H9 (cell line): ENCODE data around the gene ATP8B2. TPM values are rescaled to one million over a fixed set of nuclear protein-coding genes. Genes with fewer than 3 reads are reported as not detected.
A peak's percentile ranks its signal among the peaks of the same experiment; 100 is the strongest.

Experiments
- DNase-seq: peaks from one replicate; pipeline ENCODE4 v3.0.0-alpha.2; 2017
- H2AFZ ChIP-seq: one replicate; pipeline ENCODE4 v1.6.1; 2013; ENCODE audit warnings: mild to moderate bottlenecking, low read length, control low read depth, moderate library complexity
- H2AK5ac ChIP-seq: 2 replicates; pipeline ENCODE4 v1.6.1; 2013; ENCODE audit warnings: low read length, control low read depth, mixed read lengths; ENCODE audit not compliant: insufficient read length
- H2BK120ac ChIP-seq: one replicate; pipeline ENCODE4 v1.6.1; 2013; ENCODE audit warnings: low read depth, mild to moderate bottlenecking, low read length, control low read depth, inconsistent platforms; ENCODE audit not compliant: poor library complexity, severe bottlenecking
- H2BK12ac ChIP-seq: 2 replicates; pipeline ENCODE4 v1.6.1; 2013; ENCODE audit warnings: low read length, control low read depth, mixed read lengths, low read depth; ENCODE audit not compliant: insufficient read length
- H2BK15ac ChIP-seq: 2 replicates; pipeline ENCODE4 v1.6.1; 2013; ENCODE audit warnings: low read depth, low read length, control low read depth
- H2BK20ac ChIP-seq: one replicate; pipeline ENCODE4 v1.6.1; 2013; ENCODE audit warnings: low read depth, mild to moderate bottlenecking, low read length, control low read depth, inconsistent platforms; ENCODE audit not compliant: poor library complexity, severe bottlenecking
- H2BK5ac ChIP-seq: 2 replicates; pipeline ENCODE4 v1.6.1; 2013; ENCODE audit warnings: low read length, control low read depth, mixed read lengths; ENCODE audit not compliant: insufficient read length
- H3K14ac ChIP-seq: 2 replicates; pipeline ENCODE4 v1.6.1; 2013; ENCODE audit warnings: low read length, control low read depth; ENCODE audit not compliant: insufficient read depth
- H3K18ac ChIP-seq: 2 replicates; pipeline ENCODE4 v1.6.1; 2013; ENCODE audit warnings: low read depth, mild to moderate bottlenecking, mixed read lengths, low read length, control low read depth; ENCODE audit not compliant: insufficient read length
- H3K23ac ChIP-seq: 2 replicates; pipeline ENCODE4 v1.6.1; 2013; ENCODE audit warnings: low read length, control low read depth, mixed read lengths, low read depth; ENCODE audit not compliant: insufficient read length
- H3K23me2 ChIP-seq: 2 replicates; pipeline ENCODE4 v1.6.1; 2013; ENCODE audit warnings: low read depth, mild to moderate bottlenecking, mixed read lengths, low read length, control low read depth; ENCODE audit not compliant: insufficient read length, poor library complexity, severe bottlenecking
- H3K27ac ChIP-seq: 2 replicates; pipeline ENCODE4 v1.5.1; 2013; ENCODE audit warnings: low read length, control low read depth, mixed read lengths, low read depth; ENCODE audit not compliant: insufficient read length
- H3K27me3 ChIP-seq: 2 replicates; pipeline ENCODE4 v1.6.1; 2013; ENCODE audit warnings: low read length, control low read depth, inconsistent platforms; ENCODE audit not compliant: insufficient read depth
- H3K4ac ChIP-seq: 2 replicates; pipeline ENCODE4 v1.6.1; 2013; ENCODE audit warnings: low read depth, mild to moderate bottlenecking, control low read depth, inconsistent platforms, low read length, moderate library complexity
- H3K4me1 ChIP-seq: 2 replicates; pipeline ENCODE4 v1.6.1; 2013; ENCODE audit warnings: low read length, control low read depth, inconsistent platforms; ENCODE audit not compliant: insufficient read depth
- H3K4me2 ChIP-seq: 2 replicates; pipeline ENCODE4 v1.6.1; 2013; ENCODE audit warnings: low read length, control low read depth, mixed read lengths; ENCODE audit not compliant: insufficient read length, insufficient read depth
- H3K56ac ChIP-seq: 2 replicates; pipeline ENCODE4 v1.6.1; 2013; ENCODE audit warnings: low read depth, mild to moderate bottlenecking, mixed read lengths, low read length, control low read depth; ENCODE audit not compliant: insufficient read length
- H3K79me1 ChIP-seq: 2 replicates; pipeline ENCODE4 v1.6.1; 2013; ENCODE audit warnings: low read depth, mild to moderate bottlenecking, moderate library complexity, low read length, control low read depth, inconsistent platforms; ENCODE audit not compliant: insufficient read depth, poor library complexity, severe bottlenecking
- H3K79me2 ChIP-seq: 2 replicates; pipeline ENCODE4 v1.6.1; 2013; ENCODE audit warnings: low read length, control low read depth, inconsistent platforms; ENCODE audit not compliant: insufficient read depth
- H3K9ac ChIP-seq: 2 replicates; pipeline ENCODE4 v1.6.1; 2013; ENCODE audit warnings: low read length, control low read depth, mixed read lengths; ENCODE audit not compliant: insufficient read length; ENCODE audit errors: extremely low read depth
- H3K9me3 ChIP-seq: one replicate; pipeline ENCODE4 v1.6.1; 2013; ENCODE audit warnings: low read depth, low read length, inconsistent platforms; ENCODE audit not compliant: control insufficient read depth
- H3T11ph ChIP-seq: one replicate; pipeline ENCODE4 v1.6.1; 2013; ENCODE audit warnings: mild to moderate bottlenecking, low read length, control low read depth, inconsistent platforms
- H4K20me1 ChIP-seq: one replicate; pipeline ENCODE4 v1.6.1; 2013; ENCODE audit not compliant: control insufficient read depth, insufficient read length, insufficient read depth
- H4K5ac ChIP-seq: 2 replicates; pipeline ENCODE4 v1.6.1; 2013; ENCODE audit warnings: low read depth, mild to moderate bottlenecking, mixed read lengths, low read length, control low read depth; ENCODE audit not compliant: insufficient read length
- H4K8ac ChIP-seq: replicated peaks from 2 replicates; pipeline ENCODE4 v1.6.1; 2013; ENCODE audit warnings: low read length, control low read depth, mixed read lengths, low read depth; ENCODE audit not compliant: insufficient read length
- H4K91ac ChIP-seq: 2 replicates; pipeline ENCODE4 v1.6.1; 2013; ENCODE audit warnings: low read depth, mild to moderate bottlenecking, moderate library complexity, mixed read lengths, low read length, control low read depth; ENCODE audit not compliant: insufficient read length
- H3K27ac Mint-ChIP-seq, 3 experiments: 2 replicates in 2 of 3; 3 replicates in 1 of 3; pipeline ENCODE4 v1.8.0; 2020 to 2021; ENCODE audit warnings: mixed read lengths in 3 of 3, mild to moderate bottlenecking in 1 of 3, moderate library complexity in 1 of 3
- H3K27me3 Mint-ChIP-seq: 2 replicates; pipeline ENCODE4 v1.8.0; 2021; ENCODE audit warnings: low read depth, mild to moderate bottlenecking, moderate library complexity, mixed read lengths
- H3K36me3 Mint-ChIP-seq, 3 experiments: 2 replicates in 2 of 3; 3 replicates in 1 of 3; pipeline ENCODE4 v1.8.0; 2020 to 2021; ENCODE audit warnings: low read depth in 3 of 3, mixed read lengths in 3 of 3; ENCODE audit not compliant: insufficient read depth in 1 of 3
- H3K4me1 Mint-ChIP-seq, 2 experiments: 2 replicates each; pipeline ENCODE4 v1.8.0; 2020; ENCODE audit warnings: mixed read lengths in 2 of 2
- H3K4me3 Mint-ChIP-seq, 2 experiments: 2 replicates in 1 of 2; 3 replicates in 1 of 2; pipeline ENCODE4 v1.8.0; 2020 to 2021; ENCODE audit warnings: mild to moderate bottlenecking in 2 of 2, mixed read lengths in 2 of 2, moderate library complexity in 1 of 2
- H3K9me3 Mint-ChIP-seq, 2 experiments: 2 replicates in 1 of 2; 3 replicates in 1 of 2; pipeline ENCODE4 v1.8.0; 2020; ENCODE audit warnings: mild to moderate bottlenecking in 2 of 2, mixed read lengths in 2 of 2, moderate library complexity in 1 of 2
- WGBS: extraction: QIAGEN DNeasy Blood & Tissue Kit; methylation state at CpG from one replicate; pipeline ENCODE4 v1.1.7; 2013; ENCODE audit warnings: missing lambda C conversion rate, low lambda C conversion rate, mixed read lengths; ENCODE audit not compliant: insufficient read length; ENCODE audit errors: extremely low coverage; 5-methylcytosine and 5-hydroxymethylcytosine counted together
- total RNA-seq: library from RNA; stranded (reverse); gene quantifications from 2 replicates; pipeline ENCODE4 v1.2.1, GENCODE V29; 2021
- TF ChIP-seq, protein P1 (sequence below): fragments of 200-600 bp; sonication (generic); conservative IDR thresholded peaks from 3 replicates; pipeline ENCODE4 v1.8.0; 2021; ENCODE audit warnings: antibody characterized with exemption, mild to moderate bottlenecking

Gene ATP8B2
- total RNA-seq, 1 experiment from 2014 or later = 37.6 TPM

GRCh38 chr1:154326546-154327465 lies 1.5 kb downstream of the ATP8B2 start:
- no peak overlapping the region for H3T11ph ChIP-seq
- peak overlapping the region; percentile 62 for H3K4me2 ChIP-seq
- H2BK5ac ChIP-seq = no peak overlapping the region
- no peak overlapping the region for H2BK12ac ChIP-seq
- H3K9me3 ChIP-seq = no peaks in the 10 kb centered on the region
- Mint-ChIP-seq H3K4me3 (peak overlapping the region; percentile 93 to 98), H3K4me1 (peaks cover 31 to 39% of the 10 kb centered on the region in 2 experiments), H3K9me3 (no peaks in the 10 kb centered on the region), H3K36me3 (peaks cover 12 to 22% (median 20%) of the 10 kb centered on the region in 3 experiments), H3K27ac (peak overlapping the region in 2 of 3 experiments; percentile 44 to 93; a peak in 3 of 7 replicates), H3K27me3 (peaks cover 13% of the 10 kb centered on the region)
- no peak overlapping the region for H3K56ac ChIP-seq
- H3K14ac ChIP-seq = 0 out of 2 replicates have a peak overlapping the region, but pooled peaks have one; percentile 36
- no peak overlapping the region for H2AK5ac ChIP-seq
- TF ChIP-seq, protein P1, sequence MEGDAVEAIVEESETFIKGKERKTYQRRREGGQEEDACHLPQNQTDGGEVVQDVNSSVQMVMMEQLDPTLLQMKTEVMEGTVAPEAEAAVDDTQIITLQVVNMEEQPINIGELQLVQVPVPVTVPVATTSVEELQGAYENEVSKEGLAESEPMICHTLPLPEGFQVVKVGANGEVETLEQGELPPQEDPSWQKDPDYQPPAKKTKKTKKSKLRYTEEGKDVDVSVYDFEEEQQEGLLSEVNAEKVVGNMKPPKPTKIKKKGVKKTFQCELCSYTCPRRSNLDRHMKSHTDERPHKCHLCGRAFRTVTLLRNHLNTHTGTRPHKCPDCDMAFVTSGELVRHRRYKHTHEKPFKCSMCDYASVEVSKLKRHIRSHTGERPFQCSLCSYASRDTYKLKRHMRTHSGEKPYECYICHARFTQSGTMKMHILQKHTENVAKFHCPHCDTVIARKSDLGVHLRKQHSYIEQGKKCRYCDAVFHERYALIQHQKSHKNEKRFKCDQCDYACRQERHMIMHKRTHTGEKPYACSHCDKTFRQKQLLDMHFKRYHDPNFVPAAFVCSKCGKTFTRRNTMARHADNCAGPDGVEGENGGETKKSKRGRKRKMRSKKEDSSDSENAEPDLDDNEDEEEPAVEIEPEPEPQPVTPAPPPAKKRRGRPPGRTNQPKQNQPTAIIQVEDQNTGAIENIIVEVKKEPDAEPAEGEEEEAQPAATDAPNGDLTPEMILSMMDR = peak; percentile 35
- H3K9ac ChIP-seq = no peak overlapping the region
- H3K23ac ChIP-seq = no peak overlapping the region
- H2BK15ac ChIP-seq = 0 out of 2 replicates have a peak overlapping the region, but pooled peaks have one; percentile 14
- H3K79me1 ChIP-seq = no peaks in the 10 kb centered on the region
- H3K79me2 ChIP-seq = peaks cover 2% of the 10 kb centered on the region; the same call in 1 of the 2 replicates
- no peak overlapping the region for H2BK120ac ChIP-seq
- peaks cover 12% of the 10 kb centered on the region; the same call in 1 of the 2 replicates for H3K4me1 ChIP-seq
- peaks cover 16% of the 10 kb centered on the region for H3K23me2 ChIP-seq
- H3K18ac ChIP-seq = peak overlapping the region; percentile 56
- WGBS = no CpG with 5 or more reads among the region's 6 CpGs
- no peak overlapping the region for H2BK20ac ChIP-seq
- H3K27ac ChIP-seq = no peak overlapping the region
- peak overlapping the region; percentile 13 for H4K91ac ChIP-seq
- no peaks in the 10 kb centered on the region for H4K20me1 ChIP-seq
- DNase-seq = peak; percentile 27
- H4K5ac ChIP-seq = no peak overlapping the region
- H3K27me3 ChIP-seq = no peaks in the 10 kb centered on the region
- no peak overlapping the region for H3K4ac ChIP-seq
- H4K8ac ChIP-seq = no peak overlapping the region
- H2AFZ ChIP-seq = no peak overlapping the region
